ENCODE results near the gene ADAMTSL1.
"Not testable (repeated sequence)": the region's sequence is repeated elsewhere in the genome, so short reads cannot be mapped to it uniquely, and the experiment has no call there.

ADAMTSL1 gene

GRCh38 chr9:18863791-18864190, 389.8 kb downstream of the ADAMTSL1 start:
- TF ChIP-seq CTCF (IDR thresholded peaks at IDR 0.05; ENCODE audit: control insufficient read depth, extremely low read depth, insufficient read depth), result no peak
- no peak overlapping the region for H3K4me3 ChIP-seq (ENCODE audit: low read depth, low read length)
- no peak for DNase-seq (ENCODE audit: low read depth)

GRCh38 chr9:18864516-18864915, 390.6 kb downstream of the ADAMTSL1 start:
- no peak overlapping the region for H3K4me3 ChIP-seq (ENCODE audit: low read depth, low read length)
- no peak for DNase-seq (ENCODE audit: low read depth)
- no peak for TF ChIP-seq CTCF (IDR thresholded peaks at IDR 0.05; ENCODE audit: control insufficient read depth, extremely low read depth, insufficient read depth)

DNA sequence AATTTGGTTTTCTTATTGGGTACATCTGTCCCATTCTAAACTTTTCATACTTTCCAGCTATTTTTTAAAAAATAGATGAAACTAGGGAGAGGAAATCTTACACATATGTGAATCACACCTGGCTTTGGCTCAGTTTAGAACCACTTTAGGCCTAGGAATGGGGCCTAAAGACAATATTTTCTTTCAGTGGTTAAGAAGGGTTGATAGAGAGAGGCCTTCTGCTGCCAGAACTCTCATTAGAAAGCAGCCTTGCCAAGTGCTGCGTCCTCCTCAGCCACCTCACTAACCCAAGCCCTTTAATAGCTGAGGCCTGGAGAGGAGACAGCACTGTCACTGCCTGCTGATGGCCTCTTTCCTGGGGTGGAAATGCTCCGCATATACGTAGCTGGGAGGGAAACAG, 391.6 kb downstream of the ADAMTSL1 start:
- TF ChIP-seq CTCF (IDR thresholded peaks at IDR 0.05; ENCODE audit: control insufficient read depth, extremely low read depth, insufficient read depth), result no peak
- no peak for DNase-seq (ENCODE audit: low read depth)
- no peak overlapping the region for H3K4me3 ChIP-seq (ENCODE audit: low read depth, low read length)

DNA sequence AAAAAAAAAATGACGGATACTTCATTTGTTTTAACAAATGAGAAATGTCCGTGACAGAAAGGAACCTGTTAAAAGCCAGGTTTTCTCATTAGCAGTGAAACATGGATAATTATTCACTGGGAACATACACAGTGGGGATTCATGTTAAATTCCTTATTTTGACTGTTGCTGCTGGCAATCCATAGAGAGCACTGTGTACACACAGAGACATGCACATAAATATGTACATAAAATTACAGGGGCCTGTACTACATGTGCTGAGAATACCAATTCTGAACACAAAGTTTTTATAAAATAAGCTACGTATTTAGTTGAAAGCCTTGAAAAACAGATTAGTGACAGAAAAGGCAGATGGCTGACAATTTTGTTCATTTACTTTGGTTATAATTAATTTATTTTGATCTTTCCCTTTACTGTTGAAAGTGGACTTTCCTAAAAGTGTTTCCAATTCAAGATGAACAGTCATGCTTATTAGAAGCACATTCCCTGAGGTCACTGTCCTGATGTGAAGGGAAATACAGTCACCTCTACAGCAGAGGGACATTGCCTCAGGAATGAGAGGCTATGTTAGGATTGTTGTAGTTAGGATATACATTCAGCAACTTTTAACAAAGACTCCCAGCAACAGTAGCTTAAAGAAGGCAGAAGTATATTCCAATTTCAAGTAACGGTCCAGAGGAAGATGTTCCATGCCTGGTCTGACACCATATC, 392.3 kb downstream of the ADAMTSL1 start:
- no peak overlapping the region for H3K4me3 ChIP-seq (ENCODE audit: low read depth, low read length)
- no peak for TF ChIP-seq CTCF (IDR thresholded peaks at IDR 0.05; ENCODE audit: control insufficient read depth, extremely low read depth, insufficient read depth)
- DNase-seq (ENCODE audit: low read depth), result no peak

DNA sequence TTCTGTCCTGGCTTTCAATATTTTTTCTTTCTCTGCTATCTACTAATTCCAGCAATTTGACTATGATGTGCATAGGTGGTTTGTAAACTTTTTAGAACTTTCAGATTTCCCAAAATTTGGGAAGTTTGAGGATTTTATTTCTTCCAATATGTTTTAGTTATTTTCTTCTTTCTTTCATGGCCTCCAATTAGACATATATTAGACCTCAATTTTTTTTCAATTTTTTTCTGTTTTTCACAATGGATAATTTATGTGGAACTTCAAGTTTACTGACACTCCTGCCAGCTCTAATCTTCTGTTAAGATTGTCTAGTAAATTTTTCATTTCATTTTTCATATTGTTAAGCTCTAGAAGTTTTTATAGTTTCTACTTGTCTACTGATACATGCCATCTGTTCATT, 395.8 kb downstream of the ADAMTSL1 start:
- TF ChIP-seq CTCF (IDR thresholded peaks at IDR 0.05; ENCODE audit: control insufficient read depth, extremely low read depth, insufficient read depth), result no peak
- no peak overlapping the region for H3K4me3 ChIP-seq (ENCODE audit: low read depth, low read length)
- DNase-seq (ENCODE audit: low read depth), result no peak

DNA sequence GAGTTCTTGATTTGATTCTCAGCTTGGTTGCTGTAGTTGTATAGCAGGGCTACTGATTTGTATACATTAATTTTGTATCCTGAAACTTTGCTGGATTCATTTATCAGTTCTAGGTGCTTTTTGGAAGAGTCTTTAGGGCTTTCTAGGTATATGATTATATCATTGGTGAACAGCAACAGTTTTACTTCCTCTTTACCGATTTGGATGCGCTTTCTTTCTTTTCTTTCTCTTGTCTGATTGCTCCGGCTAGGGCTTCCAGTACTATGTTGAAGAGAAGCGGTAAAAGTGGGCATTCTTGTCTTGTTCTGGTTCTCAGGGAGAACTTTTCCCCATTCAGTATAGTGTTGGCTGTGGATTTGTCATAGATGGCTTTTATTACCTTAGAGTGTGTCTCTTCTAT, 400.1 kb downstream of the ADAMTSL1 start:
- no peak overlapping the region for H3K4me3 ChIP-seq (ENCODE audit: low read depth, low read length)
- DNase-seq (ENCODE audit: low read depth), result no peak
- no peak for TF ChIP-seq CTCF (IDR thresholded peaks at IDR 0.05; ENCODE audit: control insufficient read depth, extremely low read depth, insufficient read depth)

GRCh38 chr9:18874990-18875389, 401.0 kb downstream of the ADAMTSL1 start:
- not testable (repeated sequence) for DNase-seq (ENCODE audit: low read depth); H3K4me3 ChIP-seq (ENCODE audit: low read depth, low read length)
